H1 (cell line): Measurements from ENCODE around the gene LDLR. TPM values are rescaled to one million over a fixed set of nuclear protein-coding genes. Genes with fewer than 3 reads are reported as not detected.

ENCODE experiments used
- CTCF ChIA-PET: fragments of 300-600 bp; sonication (Branson Sonifier 250); formaldehyde crosslinking; loops from one replicate; lab custom pipeline; 2021; ENCODE audit not compliant: partially characterized antibody; lab: Charles Lee
- POLR2A ChIA-PET: fragments of 300-600 bp; sonication (Branson Sonifier 250); formaldehyde crosslinking; loops from one replicate; lab custom pipeline; 2021; ENCODE audit warnings: inconsistent platforms; ENCODE audit not compliant: partially characterized antibody; lab: Charles Lee
- DNase-seq, 2 experiments: peaks; one replicate each; pipeline versions ENCODE4 v3.0.0 to v3.0.0-alpha.2; 2010 to 2022; ENCODE audit warnings: low spot score in 2 of 2, low read depth in 1 of 2, mixed read lengths in 1 of 2
- FAIRE-seq: peaks from 2 replicates; lab custom pipeline; 2011; peaks lifted over from hg19 to GRCh38; lab: Jason Lieb, UNC
- H2AFZ ChIP-seq: 2 replicates; pipeline ENCODE4 v1.8.1; 2012; ENCODE audit warnings: low read length, inconsistent platforms
- H2AK5ac ChIP-seq: 2 replicates; pipeline ENCODE4 v1.6.1; 2013; ENCODE audit warnings: low read depth, low read length
- H2BK120ac ChIP-seq: replicated peaks from 2 replicates; pipeline ENCODE3; 2013; ENCODE audit warnings: low read depth, low read length, inconsistent platforms
- H2BK12ac ChIP-seq: 2 replicates; pipeline ENCODE4 v1.6.1; 2013; ENCODE audit warnings: low read depth, low read length
- H2BK15ac ChIP-seq: 2 replicates; pipeline ENCODE4 v1.6.1; 2013; ENCODE audit warnings: low read length
- H2BK20ac ChIP-seq: 2 replicates; pipeline ENCODE4 v1.6.1; 2013; ENCODE audit warnings: low read length
- H2BK5ac ChIP-seq: 2 replicates; pipeline ENCODE4 v1.6.1; 2013; ENCODE audit warnings: low read depth, low read length
- H3K14ac ChIP-seq: 2 replicates; pipeline ENCODE4 v1.6.1; 2013; ENCODE audit warnings: inconsistent platforms; ENCODE audit not compliant: insufficient read length
- H3K18ac ChIP-seq: 2 replicates; pipeline ENCODE4 v1.6.1; 2013; ENCODE audit warnings: low read length; ENCODE audit errors: extremely low read depth
- H3K23ac ChIP-seq: 2 replicates; pipeline ENCODE4 v1.6.1; 2013; ENCODE audit warnings: inconsistent platforms; ENCODE audit not compliant: insufficient read length
- H3K23me2 ChIP-seq: 2 replicates; pipeline ENCODE4 v1.6.1; 2013; ENCODE audit warnings: low read depth, low read length
- H3K27ac ChIP-seq: 2 replicates; pipeline ENCODE4 v1.6.1; 2011; ENCODE audit warnings: low read depth, low read length, inconsistent platforms
- H3K27me3 ChIP-seq, 4 experiments: replicated peaks in 1 of 4; 1 replicate in 1 of 4; 2 replicates in 3 of 4; pipeline versions ENCODE4 v1.6.1 to v1.8.1; 2011 to 2013; ENCODE audit warnings: low read length in 3 of 4, mild to moderate bottlenecking in 3 of 4, inconsistent platforms in 2 of 4, mixed read lengths in 2 of 4, moderate library complexity in 1 of 4; ENCODE audit not compliant: control insufficient read depth in 3 of 4, insufficient read depth in 3 of 4; ENCODE audit errors: extremely low read depth in 1 of 4
- H3K36me3 ChIP-seq, 4 experiments: 2 replicates each; pipeline versions ENCODE4 v1.6.1 to v1.8.1; 2011 to 2013; ENCODE audit warnings: mild to moderate bottlenecking in 4 of 4, low read length in 3 of 4, moderate library complexity in 2 of 4, control low read depth in 1 of 4, inconsistent platforms in 1 of 4; ENCODE audit not compliant: insufficient read depth in 4 of 4, control insufficient read depth in 2 of 4
- H3K4ac ChIP-seq: replicated peaks from 2 replicates; pipeline ENCODE3; 2013; ENCODE audit warnings: low read length, low read depth, mixed read lengths, inconsistent platforms; ENCODE audit not compliant: insufficient read length
- H3K4me1 ChIP-seq, 4 experiments: replicated peaks in 1 of 4; 1 replicate in 1 of 4; 2 replicates in 3 of 4; pipeline versions ENCODE4 v1.6.1 to v1.8.1; 2011 to 2013; ENCODE audit warnings: low read length in 3 of 4, inconsistent platforms in 2 of 4, mixed read lengths in 1 of 4; ENCODE audit not compliant: insufficient read depth in 4 of 4, control insufficient read depth in 3 of 4
- H3K4me2 ChIP-seq, 2 experiments: 2 replicates each; pipeline versions ENCODE4 v1.6.1 to v1.8.1; 2011 to 2013; ENCODE audit warnings: low read depth in 2 of 2, low read length in 2 of 2, control low read depth in 1 of 2, inconsistent platforms in 1 of 2, mild to moderate bottlenecking in 1 of 2; ENCODE audit not compliant: insufficient read depth in 1 of 2
- H3K4me3 ChIP-seq, 4 experiments: fragments of 200-600, 300-600 bp in 1 of 4; sonication (generic), shearing (Covaris generic), sonication (Bioruptor Twin) in 1 of 4; 2 replicates each; pipeline versions ENCODE4 v1.5.1 to v1.8.1; 2011 to 2016; ENCODE audit warnings: low read length in 4 of 4, low read depth in 3 of 4, control low read depth in 2 of 4, inconsistent platforms in 2 of 4, mild to moderate bottlenecking in 2 of 4, mixed read lengths in 1 of 4, moderate library complexity in 1 of 4; ENCODE audit not compliant: insufficient read depth in 2 of 4; ENCODE audit errors: extremely low read depth in 1 of 4
- H3K56ac ChIP-seq: replicated peaks from 2 replicates; pipeline ENCODE3; 2013; ENCODE audit warnings: low read depth, mild to moderate bottlenecking, mixed read lengths, low read length, inconsistent platforms; ENCODE audit not compliant: insufficient read length
- H3K79me1 ChIP-seq: 2 replicates; pipeline ENCODE4 v1.6.1; 2013; ENCODE audit warnings: low read depth, low read length, control low read depth
- H3K79me2 ChIP-seq, 2 experiments: 2 replicates each; pipeline versions ENCODE4 v1.6.1 to v1.8.1; 2012 to 2013; ENCODE audit warnings: low read length in 2 of 2, mild to moderate bottlenecking in 2 of 2, inconsistent platforms in 1 of 2; ENCODE audit not compliant: insufficient read depth in 2 of 2, control insufficient read depth in 1 of 2
- H3K9ac ChIP-seq, 4 experiments: replicated peaks in 1 of 4; 1 replicate in 1 of 4; 2 replicates in 3 of 4; pipeline versions ENCODE4 v1.6.1 to v1.8.1; 2011 to 2013; ENCODE audit warnings: low read depth in 3 of 4, low read length in 3 of 4, control low read depth in 2 of 4, mild to moderate bottlenecking in 2 of 4, moderate library complexity in 2 of 4, inconsistent platforms in 1 of 4; ENCODE audit errors: extremely low read depth in 1 of 4
- H3K9me3 ChIP-seq, 2 experiments: 2 replicates each; pipeline versions ENCODE4 v1.6.1 to v1.8.1; 2012 to 2013; ENCODE audit warnings: mild to moderate bottlenecking in 2 of 2, moderate library complexity in 2 of 2, control low read depth in 1 of 2, inconsistent platforms in 1 of 2, low read depth in 1 of 2, low read length in 1 of 2, mixed read lengths in 1 of 2; ENCODE audit not compliant: insufficient read depth in 2 of 2
- H4K20me1 ChIP-seq, 2 experiments: replicated peaks in 1 of 2; 2 replicates each; pipeline versions ENCODE3 to v1.8.1; 2011 to 2013; ENCODE audit warnings: inconsistent platforms in 2 of 2, low read length in 2 of 2, mild to moderate bottlenecking in 1 of 2; ENCODE audit not compliant: insufficient read depth in 2 of 2, control insufficient read depth in 1 of 2
- H4K5ac ChIP-seq: 2 replicates; pipeline ENCODE4 v1.6.1; 2013; ENCODE audit warnings: low read length, low read depth, mixed read lengths, inconsistent platforms; ENCODE audit not compliant: insufficient read length
- H4K8ac ChIP-seq: 2 replicates; pipeline ENCODE4 v1.8.0; 2013; ENCODE audit warnings: mild to moderate bottlenecking, moderate library complexity, low read length, inconsistent platforms; ENCODE audit not compliant: insufficient read depth; ENCODE audit errors: extremely low read depth
- H4K91ac ChIP-seq: replicated peaks from 2 replicates; pipeline ENCODE3; 2013; ENCODE audit warnings: low read length, mixed read lengths, inconsistent platforms; ENCODE audit not compliant: insufficient read length
- BRCA1 ChIP-seq: IDR thresholded peaks from 2 replicates; pipeline ENCODE4 v1.6.1; 2012; ENCODE audit warnings: low read depth, low read length, improper control_type of control experiment
- CREB1 ChIP-seq: IDR thresholded peaks from 2 replicates; pipeline ENCODE4 v1.6.1; 2012; ENCODE audit warnings: inconsistent platforms
- POLR2A ChIP-seq, 2 experiments: IDR thresholded peaks; 1 replicate in 1 of 2; 2 replicates in 1 of 2; pipeline ENCODE4 v1.6.1; 2011; ENCODE audit warnings: low read depth in 2 of 2, low read length in 2 of 2, mild to moderate bottlenecking in 2 of 2; ENCODE audit errors: control extremely low read depth in 1 of 2
- POLR2AphosphoS5 ChIP-seq: IDR thresholded peaks from 2 replicates; pipeline ENCODE4 v1.6.1; 2011; ENCODE audit warnings: low read depth, low read length
- WGBS, 2 experiments: shearing (Covaris generic) in 1 of 2; methylation state at CpG; one replicate each; pipeline versions ENCODE4 v1.1.6 to v1.1.7; 2013 to 2015; ENCODE audit warnings: low lambda C conversion rate in 2 of 2, mixed read lengths in 2 of 2, inconsistent platforms in 1 of 2, low coverage in 1 of 2, missing lambda C conversion rate in 1 of 2; ENCODE audit not compliant: insufficient replicate concordance in 2 of 2, insufficient coverage in 1 of 2, insufficient read length in 1 of 2; ENCODE audit errors: extremely low coverage in 1 of 2, missing lambda C conversion rate in 1 of 2; 5-methylcytosine and 5-hydroxymethylcytosine counted together
- polyA plus RNA-seq, 7 experiments: library from polyadenylated mRNA; depleted of rRNA in 3 of 7; stranded (reverse) in 5 of 7; unstranded in 2 of 7; fragments of >200 nt in 5 of 7; fragments of 200-250 nt in 2 of 7; gene quantifications; 1 replicate in 5 of 7; 2 replicates in 1 of 7; 4 replicates in 1 of 7; pipeline versions ENCODE4 v1.2.1 to v1.2.3, GENCODE V29; 2011 to 2013; ENCODE audit warnings: missing spikeins in 2 of 7, mixed read lengths in 2 of 7
- total RNA-seq: library from RNA; stranded (reverse); fragmentation: NEBNext Ultra II Directional; extraction: Animal tissue kit (Norgen Biotek cat#: 25700); gene quantifications from 2 replicates; pipeline ENCODE4 v1.2.1, GENCODE V29; 2021
- TF ChIP-seq, protein P1 (sequence below): IDR thresholded peaks from 2 replicates; pipeline ENCODE4 v1.6.1; 2012; ENCODE audit warnings: inconsistent platforms

LDLR gene
- total and polyA plus RNA-seq, 2 of the 8 experiments (the other 6 are each of a cell fraction or from before 2014, with no cell fraction given): 70.1 to 118 TPM

DNA sequence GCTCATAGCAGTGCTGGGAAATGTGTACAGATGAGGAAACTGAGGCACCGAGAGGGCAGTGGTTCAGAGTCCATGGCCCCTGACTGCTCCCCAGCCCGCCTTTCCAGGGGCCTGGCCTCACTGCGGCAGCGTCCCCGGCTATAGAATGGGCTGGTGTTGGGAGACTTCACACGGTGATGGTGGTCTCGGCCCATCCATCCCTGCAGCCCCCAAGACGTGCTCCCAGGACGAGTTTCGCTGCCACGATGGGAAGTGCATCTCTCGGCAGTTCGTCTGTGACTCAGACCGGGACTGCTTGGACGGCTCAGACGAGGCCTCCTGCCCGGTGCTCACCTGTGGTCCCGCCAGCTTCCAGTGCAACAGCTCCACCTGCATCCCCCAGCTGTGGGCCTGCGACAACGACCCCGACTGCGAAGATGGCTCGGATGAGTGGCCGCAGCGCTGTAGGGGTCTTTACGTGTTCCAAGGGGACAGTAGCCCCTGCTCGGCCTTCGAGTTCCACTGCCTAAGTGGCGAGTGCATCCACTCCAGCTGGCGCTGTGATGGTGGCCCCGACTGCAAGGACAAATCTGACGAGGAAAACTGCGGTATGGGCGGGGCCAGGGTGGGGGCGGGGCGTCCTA is 15.9 kb downstream of the LDLR start:
- TF ChIP-seq, protein P1, sequence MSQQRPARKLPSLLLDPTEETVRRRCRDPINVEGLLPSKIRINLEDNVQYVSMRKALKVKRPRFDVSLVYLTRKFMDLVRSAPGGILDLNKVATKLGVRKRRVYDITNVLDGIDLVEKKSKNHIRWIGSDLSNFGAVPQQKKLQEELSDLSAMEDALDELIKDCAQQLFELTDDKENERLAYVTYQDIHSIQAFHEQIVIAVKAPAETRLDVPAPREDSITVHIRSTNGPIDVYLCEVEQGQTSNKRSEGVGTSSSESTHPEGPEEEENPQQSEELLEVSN: no peak
- TF ChIP-seq CREB1 (no peak), POLR2A (IDR thresholded peaks at IDR 0.05; ENCODE audit: control extremely low read depth in 1 of 2, low read depth in 2 of 2, low read length in 2 of 2) (peak in 1 of 2 experiments; percentile 62; a peak in 1 of 3 replicates), BRCA1 (no peak), POLR2AphosphoS5 (peak; percentile 76)
- Histone ChIP-seq H3K27ac (no peak overlapping the region), H4K8ac (peak overlapping the region; percentile 69), H3K79me2 (peaks cover 0 to 19% of the 10 kb centered on the region in 2 experiments; a peak in 3 of 4 replicates), H3K23ac (no peak overlapping the region), H2AK5ac (no peak overlapping the region), H4K20me1 (peaks cover 8 to 25% of the 10 kb centered on the region in 2 experiments), H3K4ac (no peak overlapping the region), H2BK12ac (no peak overlapping the region), H2BK5ac (no peak overlapping the region), H3K56ac (no peak overlapping the region), H3K23me2 (no peaks in the 10 kb centered on the region), H3K4me2 (no peak overlapping the region), H3K14ac (no peak overlapping the region), H2AFZ (no peak overlapping the region), H3K4me3 (no peak overlapping the region), H3K18ac (no peak overlapping the region), H2BK20ac (no peak overlapping the region), H4K91ac (no peak overlapping the region), H3K9ac (no peak overlapping the region), H2BK15ac (no peak overlapping the region), H3K79me1 (peaks cover 4% of the 10 kb centered on the region; the same call in 1 of the 2 replicates), H4K5ac (no peak overlapping the region), H3K9me3 (no peaks in the 10 kb centered on the region), H2BK120ac (no peak overlapping the region), H3K36me3 (peaks cover 52 to 95% (median 78%) of the 10 kb centered on the region in 4 experiments), H3K4me1 (peaks cover 0 to 3% (median 0%) of the 10 kb centered on the region in 4 experiments; a peak in 1 of 7 replicates), H3K27me3 (no peaks in the 10 kb centered on the region)
- DNase-seq (no peak), FAIRE-seq (no peak)
- WGBS, 2 experiments: 94% methylated on average over 36 of the region's 36 CpGs; no CpG with 5 or more reads in 1 of the 2 experiments
- ChIA-PET POLR2A (interaction anchor here (0.7 to 1.2 kb wide), 3 partner anchors 10 to 13 kb away, joined by 3 to 4 read pairs (median 3); no protein-coding TSS in a partner anchor), CTCF (interaction anchor here (0.5 to 4.2 kb wide), 4 partner anchors 17 to 199 kb away, joined by 3 to 13 read pairs (median 4); no protein-coding TSS in a partner anchor)
